ENCODE measurements around the gene C19orf12.

Gene C19orf12

DNA sequence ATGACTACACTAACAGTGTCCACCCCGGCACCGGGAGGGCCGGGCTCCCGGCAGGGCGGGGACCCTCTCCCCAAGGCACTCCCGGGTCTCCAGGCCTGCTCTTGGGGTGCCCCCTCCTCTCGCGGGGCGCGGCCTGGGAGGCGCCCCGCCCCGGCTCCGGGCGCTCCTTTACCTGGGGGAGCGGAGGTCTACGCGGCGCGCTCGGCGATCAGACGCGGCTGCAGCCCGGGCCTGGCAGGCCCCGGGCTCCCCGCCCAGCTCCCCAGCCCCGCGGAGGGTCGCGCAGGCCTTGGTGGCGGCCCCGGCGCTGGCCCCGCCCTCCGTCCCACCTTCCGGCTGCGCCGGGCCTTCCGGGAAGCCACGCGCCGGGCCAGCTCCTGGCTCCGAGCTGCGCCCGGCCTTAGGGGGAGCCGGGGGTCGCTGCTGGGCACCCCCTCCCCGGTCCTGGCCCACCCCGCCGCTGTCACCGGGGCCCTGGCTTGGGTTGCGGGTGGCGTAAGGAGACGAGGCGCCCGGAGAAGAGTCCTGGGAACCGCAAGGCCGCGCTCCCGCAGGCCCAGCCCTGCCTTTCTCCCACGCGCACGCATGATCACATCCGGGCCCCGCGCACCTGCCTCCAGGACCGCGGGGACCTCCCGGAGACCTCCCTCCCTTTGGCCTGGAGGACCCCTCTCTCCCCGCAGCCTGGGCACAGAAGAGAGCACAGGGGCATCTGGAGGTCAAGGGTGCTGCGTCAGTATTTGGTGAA, at the start of gene C19orf12:
TSS of gene C19orf12 (minus strand) at position 309 of the 748 bp plus-strand sequence. CDS start 6,848 bp downstream, outside the sequence.
- TF ChIP-seq GATA2 (IDR thresholded peaks at IDR 0.05; ENCODE audit: low read depth, low read length) (no peak), GATA3 (IDR thresholded peaks at IDR 0.05; ENCODE audit: low read depth, low read length) (no peak)

DNA sequence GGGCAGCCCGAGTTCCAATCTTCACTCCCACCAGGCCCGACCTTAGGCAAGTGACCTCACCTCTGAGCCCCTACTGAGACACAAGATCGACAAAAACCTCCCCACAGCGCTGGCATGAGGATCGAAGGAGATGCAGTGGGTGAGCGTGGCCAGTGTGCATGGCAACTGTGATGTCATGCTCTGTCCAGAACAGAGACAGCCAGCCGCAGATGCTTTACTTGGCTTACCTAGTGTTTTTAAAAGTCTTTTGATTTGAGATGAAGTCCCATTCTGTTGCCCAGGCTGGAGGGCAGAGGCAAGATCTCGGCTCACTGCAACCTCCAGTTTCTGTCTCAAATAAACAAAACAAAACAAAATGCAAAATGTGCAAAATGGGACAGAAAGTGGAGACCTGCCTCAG, 49.3 kb upstream of the C19orf12 start:
- TF ChIP-seq GATA2 (IDR thresholded peaks at IDR 0.05; ENCODE audit: low read depth, low read length): no peak
- TF ChIP-seq GATA3 (IDR thresholded peaks at IDR 0.05; ENCODE audit: low read depth, low read length): no peak

DNA sequence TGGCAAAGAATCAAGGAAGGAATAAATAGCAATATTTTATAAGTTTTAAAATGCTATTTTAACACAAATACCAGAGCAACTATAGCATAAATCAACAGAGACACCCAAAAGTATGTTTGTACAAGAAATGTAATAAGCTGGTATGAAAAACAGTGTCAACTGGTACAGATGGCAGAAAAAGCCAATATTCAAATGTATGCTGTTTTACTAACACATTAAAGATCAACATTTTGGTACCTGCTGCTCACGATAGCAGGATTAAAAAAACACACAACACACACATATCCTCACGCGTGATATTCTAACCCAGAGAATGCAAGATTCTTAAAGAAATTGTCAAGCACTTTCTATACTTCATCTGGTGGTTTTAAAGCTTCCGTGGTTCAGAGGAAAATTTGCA, 48.1 kb upstream of the C19orf12 start:
- TF ChIP-seq GATA3 (IDR thresholded peaks at IDR 0.05; ENCODE audit: low read depth, low read length) (no peak), GATA2 (IDR thresholded peaks at IDR 0.05; ENCODE audit: low read depth, low read length) (no peak)

DNA sequence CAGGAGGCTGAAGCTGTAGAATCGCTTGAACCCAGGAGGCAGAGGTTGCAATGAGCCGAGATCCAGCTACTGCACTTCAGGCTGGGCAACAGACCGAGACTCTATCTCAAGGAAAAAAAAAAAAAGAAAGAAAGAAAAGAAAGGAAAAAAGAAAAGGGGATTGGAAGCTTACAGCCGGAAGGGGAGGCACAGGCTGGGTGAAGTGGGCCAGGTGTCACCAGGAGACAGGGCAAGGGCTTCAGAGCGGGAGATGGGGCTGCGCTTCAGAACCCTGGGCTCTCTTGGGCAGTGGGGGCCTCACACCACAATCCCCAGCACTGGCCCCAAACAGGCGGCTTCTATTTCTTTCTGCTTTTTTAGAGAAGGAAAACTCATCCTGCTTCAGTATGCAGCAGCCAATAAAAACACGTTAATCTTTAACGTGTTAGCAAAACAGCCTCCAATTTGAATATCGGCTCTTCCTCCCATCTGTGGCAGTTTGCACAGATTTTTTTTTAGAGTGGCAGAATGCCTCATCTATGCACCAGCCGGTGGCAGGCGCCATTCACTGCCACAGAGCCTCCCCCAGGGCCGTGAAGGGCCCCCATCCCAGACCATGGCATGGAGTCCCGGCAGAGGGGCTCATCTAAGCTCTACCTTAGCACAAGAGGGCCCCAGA, 46.6 kb upstream of the C19orf12 start:
- TF ChIP-seq GATA2 (IDR thresholded peaks at IDR 0.05; ENCODE audit: low read depth, low read length): no peak
- no peak for TF ChIP-seq GATA3 (IDR thresholded peaks at IDR 0.05; ENCODE audit: low read depth, low read length)

DNA sequence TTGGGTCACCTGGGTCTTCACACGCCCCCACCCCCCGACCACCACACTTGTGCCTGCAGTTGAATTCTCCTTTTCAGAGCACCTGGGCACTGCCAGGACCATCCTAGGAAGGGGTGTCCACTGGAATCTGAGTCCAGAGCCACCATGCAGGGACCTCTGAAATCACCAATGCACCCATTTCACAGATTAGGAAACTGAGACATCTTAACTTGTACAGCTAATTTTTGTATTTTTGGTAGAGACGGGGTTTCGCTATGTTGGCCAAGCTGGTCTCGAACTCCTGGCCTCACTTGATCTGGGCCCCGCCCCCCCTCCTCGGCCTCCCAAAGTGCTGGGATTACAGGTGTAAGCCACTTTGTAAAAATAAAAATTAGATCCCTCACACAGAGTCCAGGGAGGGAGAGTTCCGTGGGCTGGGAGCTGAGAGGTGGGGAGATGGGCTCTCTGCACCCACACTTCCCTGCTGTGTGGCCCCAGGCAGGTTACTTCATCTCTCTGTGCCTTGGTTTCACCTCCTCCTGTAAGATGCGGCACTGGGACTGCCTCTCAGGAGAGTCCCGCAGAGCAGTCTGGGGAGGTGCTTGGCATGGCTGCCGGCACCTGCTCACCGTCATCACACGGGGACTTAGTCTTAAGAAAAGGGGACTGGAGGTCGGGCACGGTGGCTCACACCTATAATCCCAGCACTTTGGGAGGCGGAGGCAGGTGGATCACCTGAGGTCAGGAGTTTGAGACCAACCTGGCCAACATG, 45.9 kb upstream of the C19orf12 start:
- TF ChIP-seq GATA3 (IDR thresholded peaks at IDR 0.05; ENCODE audit: low read depth, low read length) (no peak), GATA2 (IDR thresholded peaks at IDR 0.05; ENCODE audit: low read depth, low read length) (no peak)

DNA sequence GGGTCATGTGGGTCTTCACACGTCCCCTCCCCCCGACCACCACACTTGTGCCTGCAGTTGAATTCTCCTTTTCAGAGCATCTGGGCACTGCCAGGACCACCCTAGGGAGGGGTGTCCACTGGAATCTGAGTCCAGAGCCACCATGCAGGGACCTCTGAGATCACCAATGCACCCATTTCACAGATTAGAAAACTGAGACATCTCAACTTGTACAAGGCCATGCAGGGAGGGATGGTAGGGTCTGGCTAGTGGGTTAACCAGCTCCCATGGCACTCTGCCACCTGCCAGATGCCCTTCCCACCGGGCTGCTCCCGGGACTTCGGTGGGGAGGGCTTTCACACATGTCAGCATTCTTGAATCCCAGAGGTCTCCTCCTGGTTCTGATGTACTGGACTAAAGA, 44.3 kb upstream of the C19orf12 start:
- TF ChIP-seq GATA2 (IDR thresholded peaks at IDR 0.05; ENCODE audit: low read depth, low read length): no peak
- no peak for TF ChIP-seq GATA3 (IDR thresholded peaks at IDR 0.05; ENCODE audit: low read depth, low read length)

DNA sequence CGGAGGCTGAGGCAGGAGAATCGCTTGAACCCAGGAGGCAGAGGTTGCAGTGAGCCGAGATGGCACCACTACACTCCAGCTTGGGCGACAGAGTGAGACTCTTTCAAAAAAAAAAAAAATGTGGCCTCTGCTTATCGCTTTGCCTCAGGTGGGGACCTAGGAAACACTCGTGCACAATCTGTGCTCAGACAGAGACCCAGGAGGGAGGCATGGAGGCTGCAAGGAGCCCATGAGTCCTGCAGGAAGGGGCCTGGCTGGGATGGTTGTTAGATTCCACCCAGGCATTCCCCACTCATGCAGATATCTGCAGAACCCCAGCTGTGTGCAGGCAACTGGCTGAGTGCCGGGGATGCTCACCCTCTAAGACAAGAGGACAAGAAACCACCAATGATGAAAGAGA, 43.8 kb upstream of the C19orf12 start:
- TF ChIP-seq GATA2 (IDR thresholded peaks at IDR 0.05; ENCODE audit: low read depth, low read length) (no peak), GATA3 (IDR thresholded peaks at IDR 0.05; ENCODE audit: low read depth, low read length) (no peak)

DNA sequence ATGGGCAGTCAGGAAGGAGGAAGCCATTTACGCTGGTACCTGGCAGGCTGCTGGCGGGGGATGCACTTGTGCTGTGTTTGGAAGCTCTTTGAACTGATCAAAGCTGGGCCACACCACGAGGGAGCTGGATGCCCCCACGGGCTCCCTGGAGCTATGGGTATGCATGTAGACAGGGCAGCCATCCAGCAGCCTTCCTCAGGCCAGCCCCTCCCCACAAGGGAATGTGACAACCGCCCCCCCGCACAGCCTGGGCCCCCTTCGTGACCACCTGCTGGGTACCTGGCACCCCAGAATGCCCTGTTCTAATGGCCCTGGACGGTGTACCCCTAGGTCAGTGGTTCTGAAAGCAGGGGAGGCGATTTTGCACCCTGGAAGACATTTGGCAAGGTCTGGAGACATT, 42.5 kb upstream of the C19orf12 start:
- TF ChIP-seq GATA2 (IDR thresholded peaks at IDR 0.05; ENCODE audit: low read depth, low read length) (no peak), GATA3 (IDR thresholded peaks at IDR 0.05; ENCODE audit: low read depth, low read length) (no peak)

DNA sequence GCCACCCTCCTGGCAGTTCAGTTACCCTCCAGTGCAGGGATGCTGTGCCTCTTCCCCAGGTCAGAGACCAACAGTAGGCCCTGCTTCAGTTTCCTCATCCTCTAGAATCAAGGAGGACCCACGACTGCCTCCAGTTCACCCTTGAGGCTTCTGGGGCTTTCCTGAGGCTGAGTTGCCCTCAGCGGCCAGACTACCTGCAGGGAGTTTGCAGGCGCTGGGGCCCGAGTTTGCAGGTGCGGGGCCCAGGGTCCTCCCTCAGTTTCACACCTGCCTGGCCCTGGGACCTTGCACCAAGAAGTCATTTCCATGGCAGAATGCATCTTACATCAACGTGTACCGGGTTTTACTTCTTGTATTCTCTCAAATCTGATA, 38.9 kb upstream of the C19orf12 start:
- no peak for TF ChIP-seq GATA3 (IDR thresholded peaks at IDR 0.05; ENCODE audit: low read depth, low read length)
- no peak for TF ChIP-seq GATA2 (IDR thresholded peaks at IDR 0.05; ENCODE audit: low read depth, low read length)

DNA sequence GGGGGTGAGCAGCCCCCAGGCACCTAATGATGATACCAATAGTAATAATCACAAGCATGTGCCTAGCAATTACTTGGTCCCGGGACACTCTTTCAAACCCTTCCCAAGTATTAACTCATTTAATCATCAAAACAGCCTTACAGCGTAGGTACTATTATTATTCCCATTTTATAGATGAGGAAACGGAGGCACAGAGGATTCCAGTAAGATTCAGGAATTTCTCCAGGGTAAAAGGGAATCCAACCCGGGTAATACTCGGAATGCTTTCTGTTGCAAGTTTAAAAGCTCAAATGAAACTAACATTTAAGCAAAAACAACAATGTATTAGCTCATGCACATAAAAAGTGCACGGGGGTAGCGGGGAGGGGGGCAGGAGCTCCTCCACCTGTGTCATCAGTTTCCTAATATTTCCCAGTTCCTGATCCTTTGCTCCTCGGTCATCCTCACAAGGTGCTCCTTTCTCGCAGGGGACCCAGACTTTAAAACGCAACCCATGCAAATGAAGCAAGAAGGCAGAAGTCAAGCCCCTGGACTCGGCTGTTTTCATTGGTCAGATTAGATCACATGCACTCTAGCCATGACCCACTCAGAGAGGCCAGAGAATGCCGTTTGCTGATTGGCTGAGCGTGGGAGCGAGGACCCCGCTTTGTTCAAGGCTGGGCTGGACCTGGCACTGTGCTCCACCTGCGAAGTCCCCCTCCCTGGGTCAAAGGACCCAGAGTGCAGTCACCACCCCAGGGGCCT, 38.3 kb upstream of the C19orf12 start:
- no peak for TF ChIP-seq GATA3 (IDR thresholded peaks at IDR 0.05; ENCODE audit: low read depth, low read length)
- no peak for TF ChIP-seq GATA2 (IDR thresholded peaks at IDR 0.05; ENCODE audit: low read depth, low read length)

DNA sequence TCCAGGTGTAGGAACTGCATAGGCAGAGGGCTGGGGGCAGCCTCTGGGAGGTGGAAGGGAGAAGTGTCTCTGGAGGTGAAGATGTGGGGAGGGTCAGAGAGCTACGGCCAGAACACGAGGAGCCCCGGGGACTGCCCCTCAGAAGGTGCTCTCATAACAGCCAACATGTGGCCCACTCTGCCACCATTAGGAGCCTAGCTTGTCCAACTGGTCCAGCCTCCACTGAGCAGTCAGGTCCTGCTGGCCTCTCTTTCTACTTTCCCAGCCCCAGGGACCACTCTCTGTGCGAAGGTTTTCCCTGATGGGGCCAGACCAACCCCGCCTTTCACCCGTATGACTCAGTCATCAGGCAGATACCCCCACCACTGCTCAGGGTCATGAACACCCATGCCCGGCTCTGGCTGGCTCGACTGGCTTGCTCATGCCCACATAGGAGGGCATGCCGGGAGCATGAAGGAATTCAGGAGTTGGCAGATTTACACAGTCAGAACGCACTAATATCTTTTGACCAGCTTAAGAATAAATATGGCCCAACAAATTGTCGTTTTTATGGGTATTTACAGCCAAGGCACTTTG, 37.5 kb upstream of the C19orf12 start:
- TF ChIP-seq GATA2 (IDR thresholded peaks at IDR 0.05; ENCODE audit: low read depth, low read length): no peak
- TF ChIP-seq GATA3 (IDR thresholded peaks at IDR 0.05; ENCODE audit: low read depth, low read length): no peak

DNA sequence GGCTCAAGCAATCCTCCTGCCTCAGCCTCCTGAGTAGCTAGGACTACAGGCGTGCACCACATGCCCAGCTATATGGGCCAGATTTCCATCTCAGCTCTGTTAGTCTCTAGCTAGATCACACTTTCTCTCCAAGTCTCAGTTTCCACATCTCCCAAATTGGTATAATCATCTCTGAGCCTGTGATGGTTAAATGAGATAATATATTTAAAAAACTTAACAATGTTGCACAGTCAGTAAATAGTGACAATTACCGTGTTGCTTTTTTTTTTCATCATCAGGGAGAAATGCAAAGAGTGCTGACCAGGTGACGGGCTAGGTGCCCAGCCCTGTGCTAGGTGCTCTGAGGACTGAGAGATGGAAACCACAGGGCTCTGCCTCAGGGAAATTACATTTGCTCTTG, 36.9 kb upstream of the C19orf12 start:
- TF ChIP-seq GATA3 (IDR thresholded peaks at IDR 0.05; ENCODE audit: low read depth, low read length): no peak
- TF ChIP-seq GATA2 (IDR thresholded peaks at IDR 0.05; ENCODE audit: low read depth, low read length): no peak

DNA sequence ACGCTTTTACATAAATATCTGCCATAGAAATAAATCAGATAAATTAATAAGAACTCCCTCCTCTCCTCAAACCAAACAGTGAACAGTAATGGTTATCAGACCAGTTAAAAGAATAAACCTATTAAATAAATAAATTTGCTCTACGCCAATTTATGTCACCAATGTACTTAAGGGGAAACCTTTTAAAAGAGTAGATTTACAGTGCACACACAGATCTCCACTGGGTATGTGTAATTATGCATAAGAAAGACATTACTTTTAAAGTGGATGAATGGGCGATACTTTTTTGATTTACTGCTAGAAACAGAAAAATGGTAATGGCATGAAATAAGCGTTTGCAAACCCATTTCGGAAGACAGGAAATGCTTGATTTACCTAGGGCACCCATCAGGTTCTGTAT, 34.9 kb upstream of the C19orf12 start:
- no peak for TF ChIP-seq GATA3 (IDR thresholded peaks at IDR 0.05; ENCODE audit: low read depth, low read length)

Measured in SH-SY5Y (cell line).